HepG2 (cell line): ENCODE results near the gene MICAL3. TPM values are rescaled to one million over a fixed set of nuclear protein-coding genes. Genes with fewer than 3 reads are reported as not detected.

ENCODE experiments used
- ASH2L ChIP-seq: fragments of 300-600, 200-600 bp; sonication (generic); IDR thresholded peaks from 2 replicates; pipeline ENCODE4 v1.7.0; 2017; ENCODE audit warnings: low read depth, mild to moderate bottlenecking, moderate library complexity, mixed read lengths, low read length; ENCODE audit not compliant: insufficient read length
- CEBPB ChIP-seq: IDR thresholded peaks from 2 replicates; pipeline ENCODE4 v1.6.1; 2011; ENCODE audit warnings: low read depth, low read length, improper control_type of control experiment, borderline replicate concordance
- ELF4 ChIP-seq: sonication (generic); formaldehyde crosslinking; IDR thresholded peaks from 2 replicates; pipeline ENCODE4 v1.5.0; 2020; ENCODE audit warnings: missing genetic modification reagents, mild to moderate bottlenecking, moderate library complexity, borderline replicate concordance
- FOXJ3 ChIP-seq: sonication (generic); formaldehyde crosslinking; IDR thresholded peaks from 2 replicates; pipeline ENCODE4 v1.4.0; 2020; ENCODE audit warnings: missing genetic modification reagents, mild to moderate bottlenecking, borderline replicate concordance
- FOXP1 ChIP-seq, 2 experiments: fragments of 450-650 bp in 1 of 2; IDR thresholded peaks; 2 replicates each; pipeline ENCODE4 v1.6.1; 2017 to 2018; ENCODE audit warnings: antibody characterized with exemption in 1 of 2
- HDAC1 ChIP-seq: sonication (generic); formaldehyde crosslinking; IDR thresholded peaks from 2 replicates; pipeline ENCODE4 v1.5.1; 2020; ENCODE audit warnings: mild to moderate bottlenecking, missing genetic modification reagents
- HNF4A ChIP-seq: sonication (generic); formaldehyde crosslinking; IDR thresholded peaks from 2 replicates; pipeline ENCODE4 v1.4.0; 2020; ENCODE audit warnings: missing genetic modification reagents
- HNF4G ChIP-seq, 2 experiments: sonication (generic) in 1 of 2; formaldehyde crosslinking in 1 of 2; IDR thresholded peaks; 2 replicates each; pipeline versions ENCODE4 v1.4.0 to v1.6.1; 2011 to 2020; ENCODE audit warnings: borderline replicate concordance in 2 of 2, low read depth in 2 of 2, mild to moderate bottlenecking in 2 of 2, low read length in 1 of 2, missing genetic modification reagents in 1 of 2, moderate library complexity in 1 of 2
- IKZF4 ChIP-seq: sonication (generic); formaldehyde crosslinking; IDR thresholded peaks from 2 replicates; pipeline ENCODE4 v1.5.1; 2020; ENCODE audit warnings: borderline replicate concordance, mild to moderate bottlenecking, low read depth, missing genetic modification reagents; ENCODE audit errors: not compliant biosample characterization
- KDM6A ChIP-seq: IDR thresholded peaks from 2 replicates; pipeline ENCODE4 v1.6.1; 2016; ENCODE audit warnings: low read depth
- NCOR1 ChIP-seq: fragments of 200-600 bp; sonication (generic); IDR thresholded peaks from 2 replicates; pipeline ENCODE4 v1.7.0; 2017; ENCODE audit warnings: antibody characterized with exemption, low read length, borderline replicate concordance
- SALL1 ChIP-seq: sonication (generic); formaldehyde crosslinking; IDR thresholded peaks from 2 replicates; pipeline ENCODE4 v1.8.0; 2022; ENCODE audit warnings: mild to moderate bottlenecking, missing genetic modification reagents
- SOX13 ChIP-seq, 3 experiments: fragments of 450-650 bp in 1 of 3; sonication (generic) in 1 of 3; formaldehyde crosslinking in 1 of 3; IDR thresholded peaks in 2 of 3; conservative IDR thresholded peaks in 1 of 3; 2 replicates each; pipeline versions ENCODE4 v1.5.0 to v1.6.1; 2016 to 2020; ENCODE audit warnings: antibody characterized with exemption in 1 of 3, mild to moderate bottlenecking in 1 of 3, missing compliant biosample characterization in 1 of 3, missing genetic modification reagents in 1 of 3, moderate library complexity in 1 of 3
- SOX5 ChIP-seq: IDR thresholded peaks from 2 replicates; pipeline ENCODE4 v1.6.1; 2016; ENCODE audit warnings: borderline replicate concordance
- ZBTB7B ChIP-seq: sonication (generic); formaldehyde crosslinking; IDR thresholded peaks from 2 replicates; pipeline ENCODE4 v1.4.0; 2020; ENCODE audit warnings: missing genetic modification reagents
- ZNF33B ChIP-seq: sonication (generic); formaldehyde crosslinking; IDR thresholded peaks from 2 replicates; pipeline ENCODE4 v1.5.1; 2020; ENCODE audit warnings: mild to moderate bottlenecking, missing genetic modification reagents
- ZNF496 ChIP-seq: sonication (generic); formaldehyde crosslinking; IDR thresholded peaks from 2 replicates; pipeline ENCODE4 v1.8.1; 2023; ENCODE audit warnings: mild to moderate bottlenecking, moderate library complexity, missing genetic modification reagents; ENCODE audit not compliant: insufficient replicate concordance
- ZNF740 ChIP-seq: sonication (generic); formaldehyde crosslinking; IDR thresholded peaks from 2 replicates; pipeline ENCODE4 v1.4.0; 2020; ENCODE audit warnings: missing genetic modification reagents
- polyA plus RNA-seq, 8 experiments: library from polyadenylated mRNA; depleted of rRNA in 3 of 8; stranded (reverse) in 7 of 8; unstranded in 1 of 8; fragments of >200 nt; fragmentation: Illumina TruSeq in 4 of 8; extraction: Trizol in 4 of 8; gene quantifications; 2 replicates each; pipeline versions ENCODE4 v1.2.1 to v1.2.3, GENCODE V29; 2011 to 2016; ENCODE audit warnings: low read depth in 4 of 8, missing spikeins in 1 of 8, mixed read lengths in 1 of 8; ENCODE audit not compliant: insufficient read depth in 1 of 8
- total RNA-seq, 5 experiments: library from RNA; depleted of rRNA; stranded (reverse); fragments of >200 nt; fragmentation: Illumina TruSeq; extraction: Trizol; gene quantifications; 2 replicates each; pipeline ENCODE4 v1.2.3, GENCODE V29; 2016; ENCODE audit warnings: low read depth in 1 of 5
- TF ChIP-seq, protein P1 (sequence below): IDR thresholded peaks from 2 replicates; pipeline ENCODE4 v1.6.1; 2016; ENCODE audit warnings: low read depth, control low read depth
- TF ChIP-seq, protein P2 (sequence below): sonication (generic); formaldehyde crosslinking; conservative IDR thresholded peaks from 2 replicates; pipeline ENCODE4 v1.5.0; 2020; ENCODE audit warnings: missing genetic modification reagents

MICAL3 gene
- total and polyA plus RNA-seq, 2 of the 13 experiments (the other 11 are each of a cell fraction or from before 2014, with no cell fraction given): 5.3 to 12.5 TPM

- TF ChIP-seq SOX5 (CRISPR knock-in tag): peak; percentile 73; the same call in 1 of the 2 replicates
- no peak for TF ChIP-seq ZNF33B (CRISPR knock-in tag)
- peak; percentile 57; the same call in 1 of the 2 replicates for TF ChIP-seq KDM6A (CRISPR knock-in tag)
- TF ChIP-seq NCOR1: peak; percentile 6; the same call in 1 of the 2 replicates
- TF ChIP-seq, protein P1, sequence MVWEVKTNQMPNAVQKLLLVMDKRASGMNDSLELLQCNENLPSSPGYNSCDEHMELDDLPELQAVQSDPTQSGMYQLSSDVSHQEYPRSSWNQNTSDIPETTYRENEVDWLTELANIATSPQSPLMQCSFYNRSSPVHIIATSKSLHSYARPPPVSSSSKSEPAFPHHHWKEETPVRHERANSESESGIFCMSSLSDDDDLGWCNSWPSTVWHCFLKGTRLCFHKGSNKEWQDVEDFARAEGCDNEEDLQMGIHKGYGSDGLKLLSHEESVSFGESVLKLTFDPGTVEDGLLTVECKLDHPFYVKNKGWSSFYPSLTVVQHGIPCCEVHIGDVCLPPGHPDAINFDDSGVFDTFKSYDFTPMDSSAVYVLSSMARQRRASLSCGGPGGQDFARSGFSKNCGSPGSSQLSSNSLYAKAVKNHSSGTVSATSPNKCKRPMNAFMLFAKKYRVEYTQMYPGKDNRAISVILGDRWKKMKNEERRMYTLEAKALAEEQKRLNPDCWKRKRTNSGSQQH (CRISPR knock-in tag): no peak
- no peak for TF ChIP-seq ZNF740 (CRISPR knock-in tag)
- TF ChIP-seq IKZF4 (CRISPR knock-in tag): no peak
- TF ChIP-seq HNF4A (CRISPR knock-in tag): peak; percentile 50; the same call in 1 of the 2 replicates
- no peak for TF ChIP-seq ZNF496 (CRISPR knock-in tag)
- TF ChIP-seq HDAC1 (CRISPR knock-in tag): 0 out of 2 replicates have a peak, but pooled peaks have one; percentile 10
- peak; percentile 40; the same call in 1 of the 2 replicates for TF ChIP-seq HNF4G (IDR thresholded peaks at IDR 0.05; ENCODE audit: borderline replicate concordance, low read depth, low read length)
- TF ChIP-seq HNF4G (CRISPR knock-in tag; IDR thresholded peaks at IDR 0.05; ENCODE audit: borderline replicate concordance, low read depth): no peak
- peak; percentile 14; the same call in 1 of the 2 replicates for TF ChIP-seq SALL1
- peak; percentile 73; the same call in 1 of the 2 replicates for TF ChIP-seq FOXJ3
- no peak for TF ChIP-seq FOXP1 (IDR thresholded peaks at IDR 0.05)
- TF ChIP-seq FOXP1 (CRISPR knock-in tag; IDR thresholded peaks at IDR 0.05): peak; percentile 69; the same call in 1 of the 2 replicates
- no peak for TF ChIP-seq SOX13 (IDR thresholded peaks at IDR 0.05)
- peak in 1 of 2 experiments; percentile 73; a peak in 2 of 4 replicates for TF ChIP-seq SOX13 (CRISPR knock-in tag; conservative IDR thresholded peaks at IDR 0.05 in 1 of 2, IDR thresholded peaks at IDR 0.05 in 1 of 2)
- no peak for TF ChIP-seq ZBTB7B
- TF ChIP-seq, protein P2, sequence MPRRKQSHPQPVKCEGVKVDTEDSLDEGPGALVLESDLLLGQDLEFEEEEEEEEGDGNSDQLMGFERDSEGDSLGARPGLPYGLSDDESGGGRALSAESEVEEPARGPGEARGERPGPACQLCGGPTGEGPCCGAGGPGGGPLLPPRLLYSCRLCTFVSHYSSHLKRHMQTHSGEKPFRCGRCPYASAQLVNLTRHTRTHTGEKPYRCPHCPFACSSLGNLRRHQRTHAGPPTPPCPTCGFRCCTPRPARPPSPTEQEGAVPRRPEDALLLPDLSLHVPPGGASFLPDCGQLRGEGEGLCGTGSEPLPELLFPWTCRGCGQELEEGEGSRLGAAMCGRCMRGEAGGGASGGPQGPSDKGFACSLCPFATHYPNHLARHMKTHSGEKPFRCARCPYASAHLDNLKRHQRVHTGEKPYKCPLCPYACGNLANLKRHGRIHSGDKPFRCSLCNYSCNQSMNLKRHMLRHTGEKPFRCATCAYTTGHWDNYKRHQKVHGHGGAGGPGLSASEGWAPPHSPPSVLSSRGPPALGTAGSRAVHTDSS (CRISPR knock-in tag): no peak
- TF ChIP-seq ELF4 (CRISPR knock-in tag): no peak
- TF ChIP-seq CEBPB: peak; percentile 36; the same call in 1 of the 2 replicates
- peak; percentile 44 for TF ChIP-seq ASH2L
Observed at GRCh38 chr22:17761138-17761488, 263.2 kb downstream of the MICAL3 start (continued).
